Inflammatory macrophage (primary cell): ENCODE measurements around the gene MOV10.

ENCODE experiments used
- DNase-seq, 2 donors: peaks; one replicate each; pipeline ENCODE4 v3.0.0-alpha.2; 2020 to 2022

MOV10 gene

GRCh38 chr1:112699425-112700144 lies 25.1 kb downstream of the MOV10 start:
- no peak for DNase-seq

GRCh38 chr1:112700290-112701226 lies 26.1 kb downstream of the MOV10 start:
- peak; percentile 88 to 91 for DNase-seq

GRCh38 chr1:112701227-112702066 lies 27.0 kb downstream of the MOV10 start:
- no peak for DNase-seq

- DNase-seq = no peak
These were observed 27.6 kb downstream of the MOV10 start for GRCh38 chr1:112702067-112702395.

- no peak for DNase-seq
These were observed 28.2 kb downstream of the MOV10 start for GRCh38 chr1:112702420-112703261.

- DNase-seq = no peak
These were observed 29.2 kb downstream of the MOV10 start for GRCh38 chr1:112703706-112704105.

- no peak for DNase-seq
These were observed 30.0 kb downstream of the MOV10 start for GRCh38 chr1:112704391-112704933.

- DNase-seq = peak; percentile 57 to 87
These were observed 30.6 kb downstream of the MOV10 start for GRCh38 chr1:112704934-112705627.

- DNase-seq = peak; percentile 53 to 78
These were observed 32.2 kb downstream of the MOV10 start, which contains the start of gene RHOC for GRCh38 chr1:112706505-112707220. RHOC (minus strand) TSS chr1:112707127; CDS start chr1:112703799, 3,328 bp downstream.

- peak; percentile 66 to 82 for DNase-seq
These were observed 33.0 kb downstream of the MOV10 start for GRCh38 chr1:112707221-112708001.

GRCh38 chr1:112708002-112708448 lies 33.6 kb downstream of the MOV10 start:
- no peak for DNase-seq

- DNase-seq = no peak
These were observed 34.0 kb downstream of the MOV10 start for GRCh38 chr1:112708489-112708888.

GRCh38 chr1:112710159-112710558 lies 35.7 kb downstream of the MOV10 start:
- DNase-seq = no peak

- no peak for DNase-seq
These were observed 36.1 kb downstream of the MOV10 start for GRCh38 chr1:112710586-112710985.

- no peak for DNase-seq
These were observed 36.6 kb downstream of the MOV10 start for GRCh38 chr1:112711041-112711440.

- DNase-seq = no peak
These were observed 37.2 kb downstream of the MOV10 start for GRCh38 chr1:112711670-112712069.

- DNase-seq = no peak
These were observed 37.7 kb downstream of the MOV10 start for GRCh38 chr1:112712191-112712590.

- DNase-seq = no peak
These were observed 38.3 kb downstream of the MOV10 start for GRCh38 chr1:112712701-112713128.
